Stimulated activated CD4-positive, alpha-beta T cell treated with anti-CD3 and anti-CD28 coated beads, Interleukin-1b, Interleukin-23, amount 100 ng/mL, for 4 hours (primary cell): Measurements from ENCODE around the gene CRISPLD2.

Experiments used
- DNase-seq, 2 donors: peaks; one replicate each; pipeline ENCODE4 v3.0.0-alpha.2; 2020; ENCODE audit warnings: low read depth in 2 of 2

The CRISPLD2 gene

GRCh38 chr16:84955427-84955826 lies 135.6 kb downstream of the CRISPLD2 start:
- no peak for DNase-seq

GRCh38 chr16:84957192-84957591 lies 137.4 kb downstream of the CRISPLD2 start:
- no peak for DNase-seq

- DNase-seq: no peak
Observed at GRCh38 chr16:84957792-84958191, 138.0 kb downstream of the CRISPLD2 start.
